Limb (tissue), 2 donors: ENCODE results near the gene ADAM12.
"Not testable (repeated sequence)": the region's sequence is repeated elsewhere in the genome, so short reads cannot be mapped to it uniquely, and the experiment has no call there.

Experiments
- DNase-seq, 2 donors: peaks; one replicate each; pipeline ENCODE4 v3.0.0-alpha.2; 2016; ENCODE audit errors: extremely low spot score in 2 of 2

Gene ADAM12

GRCh38 chr10:126191192-126191591 is 197.1 kb downstream of the ADAM12 start:
- DNase-seq: no peak

GRCh38 chr10:126188679-126189200 is 199.5 kb downstream of the ADAM12 start:
- DNase-seq: no peak

DNA sequence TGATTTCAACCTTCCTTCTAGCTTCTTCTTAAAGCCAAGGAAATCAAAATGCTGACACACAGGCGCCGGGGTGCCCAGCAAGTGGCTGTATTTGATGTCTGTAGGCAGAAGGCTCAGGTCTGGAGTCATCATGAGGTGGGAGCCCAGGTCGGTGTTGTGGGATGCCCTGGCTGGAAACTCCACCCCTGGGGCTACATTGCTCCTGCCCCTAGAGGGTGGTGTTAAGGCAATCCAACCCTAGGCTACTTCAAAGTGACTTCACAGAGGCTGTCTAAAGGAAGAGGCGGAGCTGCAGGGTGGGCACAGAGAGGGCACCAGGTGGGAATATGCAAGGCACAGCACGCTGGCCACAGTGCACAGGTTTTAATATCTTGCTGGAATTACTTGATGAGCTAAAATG is 200.9 kb downstream of the ADAM12 start:
- DNase-seq: no peak

DNA sequence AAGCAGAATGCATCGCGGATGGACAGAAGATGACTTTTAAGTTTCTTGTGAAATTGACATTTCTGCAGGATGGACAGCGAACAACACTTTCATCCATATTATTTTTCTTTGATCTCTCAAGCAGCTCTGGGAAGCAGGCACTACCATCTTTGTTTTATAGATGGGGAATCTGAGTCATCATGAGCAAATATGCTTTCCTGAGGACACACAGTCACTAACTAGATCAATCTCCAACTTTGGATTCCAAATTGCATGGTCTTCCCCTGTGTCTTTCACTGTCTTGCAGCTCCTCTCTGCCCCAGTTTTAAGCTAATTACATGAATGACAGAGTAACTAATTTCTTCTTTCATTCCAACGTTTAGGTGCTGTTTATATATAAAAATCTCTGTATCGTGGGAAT is 201.5 kb downstream of the ADAM12 start:
- DNase-seq: no peak

DNA sequence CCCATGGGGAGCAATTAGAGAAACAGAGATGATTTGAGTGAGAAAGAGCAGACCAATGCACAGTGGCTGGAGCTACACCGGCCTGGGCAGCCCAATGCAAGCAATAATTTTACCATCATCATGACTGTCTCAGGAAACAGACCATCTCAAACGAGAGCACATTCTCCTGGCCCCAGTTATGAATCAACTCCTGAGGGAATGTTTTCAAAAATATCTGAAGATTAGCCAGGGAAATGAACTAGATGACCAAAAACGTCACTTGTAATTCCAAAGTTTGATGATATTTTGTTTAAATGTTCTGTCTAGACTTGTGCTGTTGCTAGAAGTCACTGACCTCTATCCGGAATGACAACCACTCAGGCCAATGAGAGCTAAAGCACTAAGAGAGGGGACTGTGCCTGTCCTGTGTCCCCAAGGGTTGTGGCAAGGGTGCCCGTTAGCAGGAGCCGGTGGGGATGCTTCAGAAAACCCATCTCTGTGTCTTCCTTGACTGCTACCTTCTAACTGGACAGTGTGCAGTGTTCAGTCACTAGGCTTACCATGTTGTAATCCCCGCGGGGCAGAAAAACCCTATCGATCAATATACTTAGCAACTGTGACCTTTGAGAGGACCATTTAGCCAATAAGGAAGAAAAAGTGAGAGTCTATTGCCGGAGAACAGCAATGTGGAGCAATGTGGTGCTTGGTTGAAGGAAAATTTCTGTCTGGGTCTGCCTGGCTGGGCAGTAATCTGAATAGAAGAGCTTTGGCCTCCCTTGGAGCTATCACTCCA is 202.4 kb downstream of the ADAM12 start:
- DNase-seq: no peak

DNA sequence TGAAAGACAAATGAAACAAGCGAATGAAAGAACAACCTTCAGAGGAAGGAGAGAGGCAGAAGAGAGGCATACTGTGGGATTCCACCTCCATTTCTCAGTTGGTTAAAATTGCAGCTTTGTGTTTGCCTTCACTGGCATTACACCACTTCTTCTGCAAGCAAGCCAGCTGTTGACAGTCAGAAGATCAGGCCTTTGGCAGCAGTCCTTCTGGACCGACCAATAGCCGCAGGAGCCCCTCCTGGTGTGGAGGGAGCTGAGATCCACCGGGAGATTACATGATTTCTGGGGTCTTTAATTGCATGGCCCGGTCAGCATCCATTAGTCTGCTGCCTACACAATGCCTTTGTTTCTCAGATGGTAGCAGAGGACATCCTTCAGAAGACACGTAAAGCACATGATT is 206.7 kb downstream of the ADAM12 start:
- DNase-seq: no peak

DNA sequence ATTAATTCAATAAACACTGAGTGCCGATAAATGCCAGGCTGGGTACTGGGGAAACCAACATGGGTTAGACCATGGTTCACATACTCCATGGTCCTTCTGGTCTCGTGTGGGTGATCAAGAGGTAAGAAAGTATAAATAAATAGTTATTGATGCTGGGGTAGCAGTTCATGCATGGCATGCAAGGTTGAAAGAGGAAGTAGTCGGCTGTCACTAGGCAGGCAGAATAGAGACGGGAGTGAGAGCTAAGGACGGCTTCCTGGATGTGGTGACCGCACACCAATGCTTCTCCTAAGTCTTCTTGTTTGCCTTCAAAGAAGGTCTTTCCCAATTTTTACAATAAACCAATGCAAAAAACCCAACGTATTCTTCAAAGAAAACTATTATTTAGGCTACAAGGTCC is 208.6 kb downstream of the ADAM12 start:
- DNase-seq: no peak

DNA sequence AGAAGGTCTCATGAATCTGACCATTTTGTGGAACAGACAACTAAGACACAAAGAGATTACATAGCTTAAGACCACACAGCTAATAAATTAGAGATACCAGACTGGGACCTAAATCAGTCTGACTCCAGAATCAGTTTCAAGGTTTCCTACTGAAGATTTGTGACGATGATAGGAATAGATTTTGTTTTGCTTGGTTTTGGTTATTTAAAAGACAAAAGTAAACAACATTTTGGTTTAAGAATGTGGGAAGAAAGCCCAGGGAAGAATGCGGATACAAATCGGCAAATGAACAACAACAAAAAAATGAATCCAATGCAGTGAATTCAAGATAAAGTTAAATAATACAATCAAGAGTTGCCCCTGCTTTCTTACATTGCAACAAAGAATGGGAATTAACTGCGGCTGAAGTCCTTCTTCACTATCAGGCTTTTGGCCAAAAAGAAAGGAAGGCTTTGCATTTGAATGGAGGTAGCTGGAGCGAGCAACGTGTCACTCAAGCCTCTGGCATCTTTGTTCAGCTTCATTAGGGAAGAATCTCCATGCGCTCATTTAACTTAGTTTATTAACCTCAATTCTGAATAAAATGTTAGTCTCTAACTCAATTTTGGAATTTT is 210.8 kb downstream of the ADAM12 start:
- no peak for DNase-seq

GRCh38 chr10:126175641-126176262 is 212.5 kb downstream of the ADAM12 start:
- DNase-seq: no peak

- DNase-seq: not testable (repeated sequence)
Observed at GRCh38 chr10:126172755-126173154, 215.5 kb downstream of the ADAM12 start.

DNA sequence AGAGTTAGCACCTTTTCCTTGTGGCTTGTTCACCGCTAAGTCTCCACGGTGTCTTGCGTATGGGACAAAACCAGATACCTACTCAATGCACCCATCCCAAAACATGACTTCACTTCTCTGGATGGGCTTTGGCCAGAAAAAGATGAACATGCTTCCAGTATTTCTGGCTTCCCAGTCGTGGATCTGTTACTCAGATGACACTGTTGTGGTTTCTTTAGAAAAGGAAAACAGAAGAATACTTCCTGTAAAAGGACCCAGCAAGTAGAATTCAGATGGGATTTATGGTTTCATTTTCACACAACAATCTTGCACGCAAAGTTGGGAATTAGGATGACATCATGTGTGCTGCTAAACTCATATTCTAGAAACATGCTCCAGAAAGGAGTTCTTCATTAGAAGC is 216.7 kb downstream of the ADAM12 start:
- peak in 1 of 2 donors; percentile 81 for DNase-seq

DNA sequence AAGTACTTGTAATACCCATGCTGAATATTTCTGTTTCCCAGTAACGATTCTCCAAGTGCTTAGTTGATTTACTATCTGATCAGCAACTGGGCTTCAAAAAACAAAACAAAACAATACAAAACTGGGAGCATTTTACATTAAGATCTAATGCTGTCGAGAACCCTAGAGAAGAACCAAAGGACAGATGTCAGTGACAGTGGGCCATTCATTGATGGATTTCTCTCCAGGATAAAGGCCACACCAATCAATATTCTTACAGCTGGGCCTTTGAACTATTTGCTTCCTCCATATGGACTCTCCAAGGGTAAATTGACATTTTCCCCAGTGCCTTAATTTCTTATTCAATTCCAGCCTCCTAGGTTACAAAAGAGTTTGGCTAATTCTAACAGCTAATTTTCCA is 217.5 kb downstream of the ADAM12 start:
- DNase-seq: no peak

DNA sequence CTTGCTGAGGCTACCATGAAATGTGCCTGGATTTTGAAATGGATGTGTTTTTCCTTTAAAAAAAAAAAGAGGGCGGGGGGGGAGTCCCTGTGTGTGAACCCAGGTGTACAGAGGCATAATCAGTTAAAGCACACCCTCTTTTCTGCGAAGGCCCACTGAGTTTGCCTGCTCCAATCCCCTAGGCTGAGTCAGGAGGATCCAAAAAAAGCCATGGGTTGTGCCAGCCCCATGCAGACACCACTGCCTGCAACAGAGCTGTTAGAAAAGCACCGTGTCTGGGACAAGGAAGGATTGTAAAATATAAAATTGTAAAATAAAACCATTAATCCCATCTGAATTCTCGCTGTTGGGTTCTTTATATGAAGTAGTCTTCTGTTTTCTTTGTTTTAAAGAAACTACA is 217.9 kb downstream of the ADAM12 start:
- DNase-seq: no peak

DNA sequence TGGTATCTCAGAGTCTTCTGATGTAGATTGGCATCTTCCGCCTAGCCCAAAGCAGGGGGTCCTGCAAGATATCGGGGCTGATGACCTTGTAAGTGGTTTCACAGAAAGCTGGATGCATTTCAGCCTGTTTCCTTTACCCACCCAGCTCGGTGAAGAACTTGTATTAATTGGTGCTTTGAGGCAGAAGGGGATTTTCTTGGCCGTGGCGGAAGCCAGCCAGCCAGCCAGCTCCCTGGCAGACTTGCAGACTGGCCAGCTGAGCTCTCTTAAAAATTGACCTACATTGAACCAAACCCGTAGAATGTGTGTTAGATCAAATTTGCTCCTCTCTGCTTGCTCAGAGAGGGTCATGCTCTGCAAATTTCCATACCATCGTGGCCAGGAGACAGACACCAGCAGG is 218.4 kb downstream of the ADAM12 start:
- no peak for DNase-seq

- DNase-seq: no peak
Observed at GRCh38 chr10:126166797-126167196, 221.5 kb downstream of the ADAM12 start.

DNA sequence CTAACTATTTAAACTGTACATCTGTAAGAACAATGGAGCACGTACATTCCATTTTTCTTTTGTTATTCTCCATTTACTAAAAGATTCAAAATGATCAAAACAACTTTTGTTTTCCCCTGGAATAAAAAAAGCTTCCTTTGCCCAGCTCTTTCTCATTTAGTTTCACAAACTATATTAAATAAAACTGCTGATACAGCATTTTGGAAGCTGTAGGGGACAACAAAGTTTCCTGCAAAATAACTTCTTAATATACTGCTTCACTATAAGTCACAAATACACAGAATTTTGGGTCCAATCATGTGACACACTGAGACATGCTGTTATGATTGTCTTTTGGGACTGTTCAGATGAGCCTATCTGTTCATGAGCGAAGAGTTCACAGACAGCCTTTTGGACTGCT is 222.4 kb downstream of the ADAM12 start:
- DNase-seq: no peak

DNA sequence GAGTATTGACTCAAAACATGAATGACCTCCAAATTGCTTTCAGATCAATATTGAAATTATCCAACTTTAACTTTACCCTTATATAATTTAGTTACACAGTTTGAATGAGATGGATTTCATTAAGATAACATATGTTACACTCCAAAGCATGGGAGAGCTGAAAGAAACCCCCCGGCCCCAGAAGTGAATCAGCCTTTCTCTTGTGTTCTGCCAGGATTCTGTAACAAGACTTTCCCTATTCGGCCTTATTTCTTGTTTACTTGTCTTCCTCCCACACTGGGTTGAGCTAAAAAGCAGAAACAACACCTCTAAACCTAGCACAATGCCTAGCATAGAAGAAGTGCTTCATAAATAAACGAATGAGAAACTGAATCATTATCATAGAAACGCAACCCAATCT is 224.8 kb downstream of the ADAM12 start:
- no peak for DNase-seq

DNA sequence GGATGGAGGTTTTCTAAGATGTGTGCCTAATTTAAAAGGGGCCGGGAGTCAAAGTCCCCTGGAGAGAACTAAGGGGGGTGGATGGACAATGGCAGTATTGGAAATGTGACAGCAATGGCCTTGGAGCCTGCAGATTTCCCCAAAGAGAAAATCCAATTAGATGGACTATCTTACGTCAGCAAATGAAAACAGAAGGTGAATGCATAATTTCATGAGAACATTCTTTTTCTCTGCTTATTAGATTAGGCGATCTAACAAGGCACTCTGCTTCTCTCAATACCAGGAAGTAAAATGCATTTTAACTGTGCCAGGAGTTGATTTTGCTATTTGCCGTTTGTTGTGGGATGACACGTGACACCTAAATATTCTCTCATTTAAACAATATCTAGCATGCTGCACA is 226.6 kb downstream of the ADAM12 start:
- DNase-seq: no peak

DNA sequence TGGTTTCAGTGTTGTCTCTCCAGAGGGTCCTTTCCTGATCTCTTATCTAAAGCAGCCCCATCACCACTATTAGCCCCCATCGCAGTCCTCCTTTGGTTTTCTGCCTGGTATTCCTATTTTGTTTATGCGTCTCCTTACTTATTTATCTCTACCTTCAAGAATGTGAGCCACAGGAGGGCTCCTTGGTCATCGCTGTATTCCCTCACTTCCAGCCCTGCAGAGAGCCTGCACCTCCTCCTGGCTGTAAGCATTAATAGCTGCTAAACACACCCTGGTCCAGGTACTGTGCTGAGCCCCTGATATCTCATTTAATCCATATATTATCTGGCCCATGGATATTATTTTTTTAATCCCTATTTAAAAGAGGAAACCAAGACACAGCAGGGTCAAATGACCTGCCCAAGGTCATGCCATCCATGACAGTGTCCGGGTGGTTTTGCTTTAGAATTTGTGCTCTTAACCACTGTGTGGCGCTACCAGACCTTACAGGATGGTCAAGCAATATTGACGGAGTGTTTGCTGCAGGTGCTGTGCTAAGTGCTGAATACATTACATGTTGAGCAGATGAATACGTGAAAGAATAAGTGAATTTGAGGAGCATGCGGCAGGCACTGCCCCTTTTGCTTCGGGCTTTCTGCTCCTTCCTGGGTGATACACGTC is 227.2 kb downstream of the ADAM12 start:
- DNase-seq: no peak

GRCh38 chr10:126160571-126160970 is 227.7 kb downstream of the ADAM12 start:
- no peak for DNase-seq

DNA sequence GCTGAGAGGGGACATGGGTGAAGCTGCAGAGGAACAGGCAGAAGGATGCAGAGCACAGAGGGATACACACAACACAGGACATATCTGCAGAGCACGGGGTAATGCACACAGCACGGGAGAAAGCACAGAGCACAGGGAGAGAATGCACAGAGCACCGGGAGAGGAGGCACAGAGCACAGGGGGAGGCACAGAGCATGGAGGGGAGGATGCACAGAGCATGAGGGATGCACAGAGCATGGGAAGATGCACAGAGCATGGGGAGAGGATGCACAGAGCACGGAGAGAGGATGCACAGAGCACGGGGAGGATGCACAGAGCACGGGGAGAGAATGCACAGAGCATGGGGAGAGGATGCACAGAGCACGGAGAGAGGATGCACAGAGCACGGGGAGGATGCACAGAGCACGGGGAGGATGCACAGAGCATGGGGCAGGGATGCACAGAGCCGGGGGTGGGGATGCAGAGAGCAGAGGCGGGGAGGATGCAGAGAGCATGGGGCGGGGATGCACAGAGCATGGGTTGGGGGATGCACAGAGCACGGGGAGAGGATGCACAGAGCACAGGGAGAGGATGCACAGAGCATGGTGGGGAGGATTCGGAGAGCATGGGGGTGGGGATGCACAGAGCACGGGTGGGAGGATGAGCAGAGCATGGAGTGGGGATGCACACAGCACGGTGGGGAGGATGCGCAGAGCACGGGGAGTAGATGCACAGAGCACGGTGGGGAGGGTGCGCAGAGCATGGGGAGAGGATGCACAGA is 230.0 kb downstream of the ADAM12 start:
- no peak for DNase-seq
